ENCODE measurements around the gene TNNC1. TPM values are rescaled to one million over a fixed set of nuclear protein-coding genes. Genes with fewer than 3 reads are reported as not detected.

Gene TNNC1
- total and polyA plus RNA-seq, 10 of the 15 experiments (the other 5 are each of a cell fraction or from before 2014, with no cell fraction given) = 0.13 to 1.3 (median 0.53) TPM; not detected in 2

GRCh38 chr3:52431459-52432223 lies 22.2 kb downstream of the TNNC1 start (continued):
- TF ChIP-seq E2F4 (IDR thresholded peaks at IDR 0.05; ENCODE audit: low read depth, low read length) = no peak
- no peak for TF ChIP-seq HDAC2 (IDR thresholded peaks at IDR 0.05)

- ChIA-PET SMC1A (ENCODE audit: uncharacterized antibody, unreplicated experiment) (interaction anchor here (1.7 kb wide), 1 partner anchor 18 kb away, joined by 4 read pairs; no protein-coding TSS in a partner anchor), POLR2A (no interaction called here), RAD21 (ENCODE audit: unreplicated experiment) (no interaction called here), CTCF (interaction anchor here (1.5 to 8.8 kb wide), 3 partner anchors 11 to 18 kb away, joined by 3 to 147 read pairs (median 16); partner anchors contain the start of gene SEMA3G)
- TF ChIP-seq MXI1 (IDR thresholded peaks at IDR 0.05; ENCODE audit: low read depth, low read length) (no peak), SKIL (IDR thresholded peaks at IDR 0.05; ENCODE audit: low read depth, poor library complexity, severe bottlenecking) (no peak), CREM (IDR thresholded peaks at IDR 0.05; ENCODE audit: low read depth) (no peak)
- H3K9ac ChIP-seq (ENCODE audit: control insufficient read depth, insufficient read depth, low read length) = no peak overlapping the region
- H3K27ac ChIP-seq (ENCODE audit: control insufficient read depth, insufficient read depth) = no peak overlapping the region
- 43% methylated on average over 9 of the region's 9 CpGs for WGBS (ENCODE audit: insufficient coverage, insufficient replicate concordance, low lambda C conversion rate, missing lambda C conversion rate)
- ATAC-seq = no peak
- no peak overlapping the region for H2AFZ ChIP-seq (ENCODE audit: control insufficient read depth, low read depth, low read length)
- in situ Hi-C loops (cut with MboI) = no loop called here
- no peaks in the 10 kb centered on the region for H3K27me3 ChIP-seq (replicated peaks in 1 of 2; ENCODE audit: control insufficient read depth in 2 of 2, insufficient read depth in 2 of 2, low read length in 1 of 2)
- no peaks in the 10 kb centered on the region for H3K79me2 ChIP-seq (ENCODE audit: control insufficient read depth, insufficient read depth, low read length)
- FAIRE-seq = no peak
- intact Hi-C loops (cut with micrococcal nuclease; ENCODE audit: unreplicated experiment) = no loop called here
- H3K4me3 ChIP-seq = no peak overlapping the region
- H3K4me1 ChIP-seq (ENCODE audit: control insufficient read depth, insufficient read depth, low read length) = no peaks in the 10 kb centered on the region
- BruUV-seq (replicated peaks) = no TSS peak
- H4K20me1 ChIP-seq (ENCODE audit: control insufficient read depth, insufficient read depth) = no peaks in the 10 kb centered on the region
- no peaks in the 10 kb centered on the region for H3K9me3 ChIP-seq (replicated peaks; ENCODE audit: control insufficient read depth, insufficient read depth, low read length)
- no peaks in the 10 kb centered on the region for H3K36me3 ChIP-seq (ENCODE audit: control insufficient read depth in 2 of 2, insufficient read depth in 2 of 2, low read length in 1 of 2)
- H3K4me2 ChIP-seq (ENCODE audit: control insufficient read depth, insufficient read depth) = no peak overlapping the region
- DNase-seq (ENCODE audit: low read depth, low spot score) = no peak
Measured at GRCh38 chr3:52430416-52430810, 23.4 kb downstream of the TNNC1 start.
